ENCODE results near the gene IL12RB2.

DNA sequence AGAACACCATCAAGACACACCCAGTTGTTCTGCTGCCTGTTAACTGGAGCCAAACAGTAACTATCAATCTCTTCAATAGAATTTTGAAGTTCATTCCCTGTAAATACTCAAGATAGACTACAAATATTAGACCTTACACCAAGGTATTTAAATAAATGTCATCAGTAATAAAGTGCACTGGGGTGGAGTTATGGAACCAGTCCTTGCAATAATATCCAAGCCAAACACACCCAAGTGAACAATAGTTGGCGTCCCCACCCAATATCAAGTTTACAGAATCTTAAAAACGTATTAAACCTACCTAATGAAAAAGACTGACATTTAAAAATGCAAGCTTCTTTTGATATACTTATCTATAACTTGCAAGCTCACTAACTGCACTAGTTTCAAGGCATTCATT, 119.8 kb downstream of the IL12RB2 start:
- TF ChIP-seq, protein P1, sequence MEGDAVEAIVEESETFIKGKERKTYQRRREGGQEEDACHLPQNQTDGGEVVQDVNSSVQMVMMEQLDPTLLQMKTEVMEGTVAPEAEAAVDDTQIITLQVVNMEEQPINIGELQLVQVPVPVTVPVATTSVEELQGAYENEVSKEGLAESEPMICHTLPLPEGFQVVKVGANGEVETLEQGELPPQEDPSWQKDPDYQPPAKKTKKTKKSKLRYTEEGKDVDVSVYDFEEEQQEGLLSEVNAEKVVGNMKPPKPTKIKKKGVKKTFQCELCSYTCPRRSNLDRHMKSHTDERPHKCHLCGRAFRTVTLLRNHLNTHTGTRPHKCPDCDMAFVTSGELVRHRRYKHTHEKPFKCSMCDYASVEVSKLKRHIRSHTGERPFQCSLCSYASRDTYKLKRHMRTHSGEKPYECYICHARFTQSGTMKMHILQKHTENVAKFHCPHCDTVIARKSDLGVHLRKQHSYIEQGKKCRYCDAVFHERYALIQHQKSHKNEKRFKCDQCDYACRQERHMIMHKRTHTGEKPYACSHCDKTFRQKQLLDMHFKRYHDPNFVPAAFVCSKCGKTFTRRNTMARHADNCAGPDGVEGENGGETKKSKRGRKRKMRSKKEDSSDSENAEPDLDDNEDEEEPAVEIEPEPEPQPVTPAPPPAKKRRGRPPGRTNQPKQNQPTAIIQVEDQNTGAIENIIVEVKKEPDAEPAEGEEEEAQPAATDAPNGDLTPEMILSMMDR (IDR thresholded peaks at IDR 0.05) = no peak
- TF ChIP-seq EP300 (IDR thresholded peaks at IDR 0.05) = no peak
- no peak for TF ChIP-seq POLR2A (IDR thresholded peaks at IDR 0.05)
